Calu3 (cell line): ENCODE results near the gene PEX11G. TPM values are rescaled to one million over a fixed set of nuclear protein-coding genes. Genes with fewer than 3 reads are reported as not detected.

Experiments
- BruUV-seq: library from RNA; stranded (reverse); fragments of 400-500 nt; replicated peaks from 2 replicates; lab custom pipeline; 2021; lab: Mats Ljungman, UMichigan
- CTCF ChIA-PET: fragments of 300-600 bp; sonication (Branson Sonifier 250); formaldehyde crosslinking; loops from one replicate; lab custom pipeline; 2022; ENCODE audit warnings: antibody characterized with exemption; lab: Charles Lee
- DNase-seq: peaks from one replicate; pipeline ENCODE4 v3.0.0; 2022
- H3K27ac Mint-ChIP-seq: one replicate; pipeline ENCODE4 v1.8.0; 2022; ENCODE audit warnings: mixed read lengths; ENCODE audit not compliant: unreplicated experiment
- H3K27me3 Mint-ChIP-seq: one replicate; pipeline ENCODE4 v1.8.0; 2022; ENCODE audit warnings: mixed read lengths; ENCODE audit not compliant: unreplicated experiment
- H3K36me3 Mint-ChIP-seq: one replicate; pipeline ENCODE4 v1.8.0; 2022; ENCODE audit warnings: mild to moderate bottlenecking, moderate library complexity, mixed read lengths; ENCODE audit not compliant: insufficient read depth, unreplicated experiment
- H3K4me1 Mint-ChIP-seq: one replicate; pipeline ENCODE4 v1.8.0; 2022; ENCODE audit warnings: mild to moderate bottlenecking, low read depth, mixed read lengths; ENCODE audit not compliant: unreplicated experiment
- H3K4me3 Mint-ChIP-seq: one replicate; pipeline ENCODE4 v1.8.0; 2022; ENCODE audit warnings: mild to moderate bottlenecking, low read depth, moderate library complexity, mixed read lengths; ENCODE audit not compliant: unreplicated experiment
- H3K9me3 Mint-ChIP-seq: one replicate; pipeline ENCODE4 v1.8.0; 2022; ENCODE audit warnings: low read depth, mixed read lengths; ENCODE audit not compliant: unreplicated experiment
- intact Hi-C: fragments of 100-400 bp; cut with micrococcal nuclease; formaldehyde crosslinking; loops from one replicate; pipeline ENCODE4 v1.10.0; 2022; ENCODE audit not compliant: unreplicated experiment
- total RNA-seq: library from RNA; stranded (reverse); gene quantifications from 2 replicates; pipeline ENCODE4 v1.2.3, GENCODE V29; 2022
- TF ChIP-seq, protein P1 (sequence below): fragments of 200-600 bp; IDR thresholded peaks from one replicate; pipeline ENCODE4 v1.8.0; 2022; ENCODE audit warnings: antibody characterized with exemption; ENCODE audit not compliant: unreplicated experiment

The PEX11G gene
- total RNA-seq, 1 experiment from 2014 or later, result 1.3 TPM

DNA sequence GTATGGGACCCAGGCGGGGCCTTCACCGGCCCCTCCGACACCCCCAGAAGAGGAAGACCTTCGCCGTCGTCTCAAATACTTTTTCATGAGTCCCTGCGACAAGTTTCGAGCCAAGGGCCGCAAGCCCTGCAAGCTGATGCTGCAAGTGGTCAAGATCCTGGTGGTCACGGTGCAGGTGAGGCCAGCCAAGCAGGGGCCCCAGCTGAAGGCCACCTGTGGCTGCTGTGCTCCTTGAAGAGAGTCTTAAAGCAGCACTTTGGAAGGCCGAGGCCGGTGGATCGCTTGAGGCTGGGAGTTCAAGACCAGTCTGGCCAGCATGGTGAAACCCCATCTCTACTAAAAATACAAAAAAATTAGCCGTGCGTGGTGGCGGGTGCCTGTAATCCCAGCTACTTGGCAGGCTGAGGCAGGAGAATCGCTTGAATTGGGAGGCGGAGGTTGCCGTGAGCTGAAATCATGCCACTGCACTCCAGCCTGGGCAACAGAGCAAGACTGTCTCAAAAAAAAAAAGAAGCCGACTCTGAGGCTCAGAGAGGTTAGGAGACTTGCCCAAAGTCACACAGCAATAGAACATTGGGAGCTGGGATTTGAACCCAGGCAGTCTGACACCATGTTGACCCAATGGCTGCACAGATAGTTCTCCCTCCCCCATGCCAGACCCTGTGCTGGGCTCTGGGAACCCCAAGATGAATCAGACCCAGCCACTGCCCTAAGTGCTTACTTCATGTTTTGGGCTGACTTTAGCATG is 36.3 kb upstream of the PEX11G start:
- Mint-ChIP-seq H3K4me3 (no peak overlapping the region), H3K36me3 (peaks cover 31% of the 10 kb centered on the region), H3K27ac (no peak overlapping the region), H3K4me1 (peaks cover 9% of the 10 kb centered on the region), H3K9me3 (no peaks in the 10 kb centered on the region), H3K27me3 (no peaks in the 10 kb centered on the region)
- TF ChIP-seq, protein P1, sequence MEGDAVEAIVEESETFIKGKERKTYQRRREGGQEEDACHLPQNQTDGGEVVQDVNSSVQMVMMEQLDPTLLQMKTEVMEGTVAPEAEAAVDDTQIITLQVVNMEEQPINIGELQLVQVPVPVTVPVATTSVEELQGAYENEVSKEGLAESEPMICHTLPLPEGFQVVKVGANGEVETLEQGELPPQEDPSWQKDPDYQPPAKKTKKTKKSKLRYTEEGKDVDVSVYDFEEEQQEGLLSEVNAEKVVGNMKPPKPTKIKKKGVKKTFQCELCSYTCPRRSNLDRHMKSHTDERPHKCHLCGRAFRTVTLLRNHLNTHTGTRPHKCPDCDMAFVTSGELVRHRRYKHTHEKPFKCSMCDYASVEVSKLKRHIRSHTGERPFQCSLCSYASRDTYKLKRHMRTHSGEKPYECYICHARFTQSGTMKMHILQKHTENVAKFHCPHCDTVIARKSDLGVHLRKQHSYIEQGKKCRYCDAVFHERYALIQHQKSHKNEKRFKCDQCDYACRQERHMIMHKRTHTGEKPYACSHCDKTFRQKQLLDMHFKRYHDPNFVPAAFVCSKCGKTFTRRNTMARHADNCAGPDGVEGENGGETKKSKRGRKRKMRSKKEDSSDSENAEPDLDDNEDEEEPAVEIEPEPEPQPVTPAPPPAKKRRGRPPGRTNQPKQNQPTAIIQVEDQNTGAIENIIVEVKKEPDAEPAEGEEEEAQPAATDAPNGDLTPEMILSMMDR, result no peak
- intact Hi-C loops, result no loop called here
- BruUV-seq, result no TSS peak
- no peak for DNase-seq
- CTCF ChIA-PET, result no interaction called here

DNA sequence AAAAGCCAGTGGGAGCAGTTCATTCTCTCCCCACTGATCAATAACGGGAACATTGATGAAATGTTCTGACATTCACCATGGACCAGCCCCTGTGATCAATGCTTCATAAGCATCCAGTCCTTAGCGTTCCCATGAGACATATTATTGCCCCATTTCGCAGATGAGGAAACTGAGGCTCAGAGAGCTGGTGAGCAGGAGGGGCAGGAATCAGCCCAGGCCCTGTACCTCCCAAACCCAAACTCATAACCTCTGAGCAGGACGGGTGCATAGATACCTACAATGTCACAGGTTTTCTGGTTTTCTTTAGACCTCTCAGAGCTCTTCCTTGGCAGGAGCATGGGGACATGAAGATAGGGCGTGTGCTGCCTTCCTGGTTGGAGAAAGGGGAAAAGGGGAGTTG is 35.7 kb upstream of the PEX11G start:
- intact Hi-C loops, result no loop called here
- Mint-ChIP-seq H3K4me1 (peaks cover 9% of the 10 kb centered on the region), H3K27me3 (no peaks in the 10 kb centered on the region), H3K36me3 (peaks cover 31% of the 10 kb centered on the region), H3K27ac (no peak overlapping the region), H3K4me3 (no peak overlapping the region), H3K9me3 (no peaks in the 10 kb centered on the region)
- CTCF ChIA-PET, result no interaction called here
- BruUV-seq, result no TSS peak
- TF ChIP-seq, protein P1, result no peak
- DNase-seq, result no peak

DNA sequence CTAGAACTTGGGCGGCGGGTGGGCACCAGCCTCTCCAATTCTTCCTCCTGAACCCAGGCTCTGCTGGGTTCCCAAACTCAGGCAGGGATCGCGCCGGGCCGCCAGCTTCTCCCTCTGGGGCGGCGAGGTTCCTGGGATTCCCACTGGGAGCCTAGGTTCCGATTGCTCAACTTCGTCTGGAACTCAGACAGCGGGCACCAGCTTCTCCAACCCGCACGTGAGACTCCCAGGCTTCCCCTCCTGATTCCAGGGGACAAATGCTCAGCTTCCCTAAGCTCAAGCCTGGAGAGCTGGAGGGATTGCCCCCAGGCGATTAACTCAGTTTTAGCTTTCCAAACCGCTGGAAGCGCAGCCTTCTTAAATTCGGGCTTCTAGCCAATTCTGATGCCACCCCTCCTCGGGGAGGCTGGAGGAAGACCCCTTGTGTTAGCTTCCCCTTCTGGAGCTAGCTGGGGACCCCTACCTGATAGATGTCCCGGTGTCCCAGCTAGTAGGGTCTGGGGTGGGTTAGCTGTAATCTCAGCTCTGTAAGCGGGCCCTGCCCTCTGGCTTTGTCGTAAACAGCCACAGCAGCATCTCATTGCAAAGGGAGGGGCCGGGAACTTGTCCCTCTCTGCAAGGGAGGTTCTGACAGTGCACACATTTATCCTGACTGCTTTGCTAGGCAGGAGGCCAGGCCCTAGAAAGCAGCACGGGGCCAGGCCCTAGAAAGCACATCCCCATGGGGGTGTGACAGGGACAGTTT is 34.3 kb upstream of the PEX11G start:
- TF ChIP-seq, protein P1, result no peak
- intact Hi-C loops, result no loop called here
- no peaks in the 10 kb centered on the region for H3K9me3 Mint-ChIP-seq
- no peak for DNase-seq
- no peaks in the 10 kb centered on the region for H3K27me3 Mint-ChIP-seq
- peaks cover 9% of the 10 kb centered on the region for H3K4me1 Mint-ChIP-seq
- H3K27ac Mint-ChIP-seq, result peak overlapping the region; percentile 83
- TSS peak; percentile 15 for BruUV-seq
- CTCF ChIA-PET, result interaction anchor here (0.5 to 0.8 kb wide), 2 partner anchors 150 to 169 kb away, joined by 3 to 4 read pairs; no protein-coding TSS in a partner anchor
- H3K4me3 Mint-ChIP-seq, result peak overlapping the region; percentile 62
- peaks cover 25% of the 10 kb centered on the region for H3K36me3 Mint-ChIP-seq

DNA sequence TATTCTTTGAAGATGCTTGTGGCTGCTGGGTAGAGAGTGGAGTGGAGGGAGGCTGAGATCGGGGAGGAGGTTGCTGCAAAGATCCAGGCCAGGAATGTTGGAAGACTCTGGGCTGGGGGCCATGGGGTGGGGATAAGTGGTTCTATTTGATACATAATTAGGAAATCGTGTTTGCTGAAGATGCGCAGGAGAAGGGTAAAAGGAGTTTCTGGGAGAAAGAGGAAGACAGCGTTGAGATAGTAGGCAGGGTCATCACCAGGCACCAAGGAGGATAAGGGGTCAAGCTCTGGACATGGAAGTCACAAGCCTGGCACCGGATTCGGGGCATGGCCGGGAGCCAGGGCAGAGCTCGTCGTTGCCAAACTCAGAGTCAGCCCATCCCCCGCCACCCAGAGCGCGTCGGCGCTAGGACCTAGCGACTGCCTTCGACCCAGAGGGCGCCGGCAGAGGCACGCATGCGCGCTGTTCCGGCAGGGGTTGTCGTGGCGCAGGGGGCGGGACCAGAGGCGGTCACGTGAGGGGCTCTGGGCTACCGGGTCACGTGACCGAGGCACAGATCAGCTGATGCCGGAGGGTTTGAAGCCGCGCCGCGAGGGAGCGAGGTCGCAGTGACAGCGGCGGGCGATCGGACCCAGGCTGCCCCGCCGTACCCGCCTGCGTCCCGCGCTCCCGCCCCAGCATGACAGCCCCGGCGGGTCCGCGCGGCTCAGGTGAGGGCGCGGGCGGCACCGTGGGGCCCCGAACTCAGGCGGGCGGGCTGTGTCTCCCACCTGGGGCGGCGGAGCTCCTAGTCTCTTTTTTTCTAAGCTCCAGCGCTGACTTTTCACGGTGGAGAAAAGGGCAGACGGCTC is 33.5 kb upstream of the PEX11G start, which contains the start of gene MCOLN1:
Gene MCOLN1 (plus strand): TSS at position 553 of the 851 bp plus-strand sequence. CDS start 127 bp downstream, at position 680.
- peak; percentile 97 for DNase-seq
- Mint-ChIP-seq H3K27me3 (no peaks in the 10 kb centered on the region), H3K4me1 (peaks cover 9% of the 10 kb centered on the region), H3K4me3 (peak within 1 kb of the TSS; percentile 62), H3K9me3 (no peaks in the 10 kb centered on the region), H3K36me3 (peaks cover 25% of the 10 kb centered on the region), H3K27ac (peak within 1 kb of the TSS; percentile 83)
- CTCF ChIA-PET, result interaction anchor here (0.5 to 0.8 kb wide), 2 partner anchors 149 to 168 kb away, joined by 3 to 4 read pairs; no protein-coding TSS in a partner anchor
- no TSS peak for BruUV-seq
- intact Hi-C loops, result no loop called here
- TF ChIP-seq, protein P1, result no peak
